ENCODE results near the gene ERAP2.

ERAP2 gene

GRCh38 chr5:96851312-96852062 lies 24.8 kb upstream of the ERAP2 start:
- Histone ChIP-seq H2BK15ac (ENCODE audit: low read depth, poor library complexity, severe bottlenecking) (no peak overlapping the region), H4K91ac (ENCODE audit: low read length) (no peak overlapping the region), H2AK5ac (ENCODE audit: low read length, severe bottlenecking) (no peak overlapping the region), H2BK120ac (ENCODE audit: low read depth, low read length) (no peak overlapping the region), H3K4me2 (ENCODE audit: low read length, poor library complexity, severe bottlenecking) (no peak overlapping the region), H3K4ac (ENCODE audit: low read depth in 1 of 2, low read length in 2 of 2) (no peak overlapping the region), H3K23ac (ENCODE audit: low read length in 2 of 2) (no peak overlapping the region), H3K27ac (ENCODE audit: low read length, poor library complexity, severe bottlenecking) (no peak overlapping the region), H3K9me3 (ENCODE audit: control insufficient read depth, low read length) (peaks cover 6% of the 10 kb centered on the region), H4K8ac (ENCODE audit: low read length) (no peak overlapping the region), H3K9ac (ENCODE audit: low read length) (no peak overlapping the region), H2AFZ (ENCODE audit: low read depth, low read length) (no peak overlapping the region), H3K4me3 (ENCODE audit: insufficient read depth in 1 of 2, low read depth in 1 of 2, low read length in 2 of 2) (no peak overlapping the region), H3K4me1 (ENCODE audit: control insufficient read depth, insufficient read depth, low read depth, low read length) (no peaks in the 10 kb centered on the region), H2BK12ac (ENCODE audit: low read length in 2 of 2) (no peak overlapping the region), H3K36me3 (ENCODE audit: control insufficient read depth in 1 of 2, insufficient read depth in 2 of 2, low read depth in 1 of 2, low read length in 2 of 2) (no peaks in the 10 kb centered on the region), H3K79me1 (replicated peaks; ENCODE audit: low read length, poor library complexity, severe bottlenecking) (no peaks in the 10 kb centered on the region), H2BK5ac (ENCODE audit: low read depth, low read length, poor library complexity, severe bottlenecking) (no peak overlapping the region), H3K18ac (ENCODE audit: low read depth in 1 of 2, low read length in 2 of 2) (no peak overlapping the region), H3K14ac (ENCODE audit: low read length in 2 of 2) (no peak overlapping the region), H3K27me3 (ENCODE audit: control insufficient read depth in 1 of 2, insufficient read depth in 1 of 2, low read length in 2 of 2) (no peaks in the 10 kb centered on the region)
- DNase-seq, result no peak
- WGBS, result 72% methylated on average over 5 of the region's 7 CpGs

- Histone ChIP-seq H3K4me2 (ENCODE audit: low read length, poor library complexity, severe bottlenecking) (peak overlapping the region; percentile 49), H3K4me1 (ENCODE audit: control insufficient read depth, insufficient read depth, low read depth, low read length) (no peaks in the 10 kb centered on the region), H3K18ac (ENCODE audit: low read depth in 1 of 2, low read length in 2 of 2) (no peak overlapping the region), H2AFZ (ENCODE audit: low read depth, low read length) (no peak overlapping the region), H3K36me3 (ENCODE audit: control insufficient read depth in 1 of 2, insufficient read depth in 2 of 2, low read depth in 1 of 2, low read length in 2 of 2) (no peaks in the 10 kb centered on the region), H2AK5ac (ENCODE audit: low read length, severe bottlenecking) (no peak overlapping the region), H3K27me3 (ENCODE audit: control insufficient read depth in 1 of 2, insufficient read depth in 1 of 2, low read length in 2 of 2) (no peaks in the 10 kb centered on the region), H2BK120ac (ENCODE audit: low read depth, low read length) (no peak overlapping the region), H2BK12ac (ENCODE audit: low read length in 2 of 2) (no peak overlapping the region), H3K4me3 (ENCODE audit: insufficient read depth in 1 of 2, low read depth in 1 of 2, low read length in 2 of 2) (no peak overlapping the region), H3K9me3 (ENCODE audit: control insufficient read depth, low read length) (peaks cover 6% of the 10 kb centered on the region), H3K79me1 (replicated peaks; ENCODE audit: low read length, poor library complexity, severe bottlenecking) (no peaks in the 10 kb centered on the region), H2BK5ac (ENCODE audit: low read depth, low read length, poor library complexity, severe bottlenecking) (no peak overlapping the region), H4K8ac (ENCODE audit: low read length) (no peak overlapping the region), H3K14ac (ENCODE audit: low read length in 2 of 2) (no peak overlapping the region), H3K4ac (ENCODE audit: low read depth in 1 of 2, low read length in 2 of 2) (no peak overlapping the region), H3K9ac (ENCODE audit: low read length) (peak overlapping the region; percentile 42), H3K27ac (ENCODE audit: low read length, poor library complexity, severe bottlenecking) (no peak overlapping the region), H3K23ac (ENCODE audit: low read length in 2 of 2) (no peak overlapping the region), H4K91ac (ENCODE audit: low read length) (no peak overlapping the region), H2BK15ac (ENCODE audit: low read depth, poor library complexity, severe bottlenecking) (no peak overlapping the region)
- WGBS, result 68% methylated on average over 1 of the region's 2 CpGs
- DNase-seq, result no peak
Observed at GRCh38 chr5:96852759-96853158, 23.5 kb upstream of the ERAP2 start.

- Histone ChIP-seq H4K91ac (ENCODE audit: low read length) (no peak overlapping the region), H3K4ac (ENCODE audit: low read depth in 1 of 2, low read length in 2 of 2) (no peak overlapping the region), H3K9me3 (ENCODE audit: control insufficient read depth, low read length) (peaks cover 6% of the 10 kb centered on the region), H2BK120ac (ENCODE audit: low read depth, low read length) (no peak overlapping the region), H4K8ac (ENCODE audit: low read length) (no peak overlapping the region), H2BK15ac (ENCODE audit: low read depth, poor library complexity, severe bottlenecking) (no peak overlapping the region), H3K23ac (ENCODE audit: low read length in 2 of 2) (no peak overlapping the region), H3K79me1 (replicated peaks; ENCODE audit: low read length, poor library complexity, severe bottlenecking) (no peaks in the 10 kb centered on the region), H3K4me1 (ENCODE audit: control insufficient read depth, insufficient read depth, low read depth, low read length) (no peaks in the 10 kb centered on the region), H2BK5ac (ENCODE audit: low read depth, low read length, poor library complexity, severe bottlenecking) (no peak overlapping the region), H2AFZ (ENCODE audit: low read depth, low read length) (no peak overlapping the region), H3K36me3 (ENCODE audit: control insufficient read depth in 1 of 2, insufficient read depth in 2 of 2, low read depth in 1 of 2, low read length in 2 of 2) (no peaks in the 10 kb centered on the region), H2BK12ac (ENCODE audit: low read length in 2 of 2) (no peak overlapping the region), H3K27ac (ENCODE audit: low read length, poor library complexity, severe bottlenecking) (no peak overlapping the region), H3K14ac (ENCODE audit: low read length in 2 of 2) (no peak overlapping the region), H3K27me3 (ENCODE audit: control insufficient read depth in 1 of 2, insufficient read depth in 1 of 2, low read length in 2 of 2) (no peaks in the 10 kb centered on the region), H3K4me2 (ENCODE audit: low read length, poor library complexity, severe bottlenecking) (no peak overlapping the region), H3K4me3 (ENCODE audit: insufficient read depth in 1 of 2, low read depth in 1 of 2, low read length in 2 of 2) (no peak overlapping the region), H2AK5ac (ENCODE audit: low read length, severe bottlenecking) (no peak overlapping the region), H3K9ac (ENCODE audit: low read length) (no peak overlapping the region), H3K18ac (ENCODE audit: low read depth in 1 of 2, low read length in 2 of 2) (no peak overlapping the region)
- DNase-seq, result peak; percentile 69
- WGBS, result no CpG with 5 or more reads among the region's 1 CpG
Observed at GRCh38 chr5:96854067-96854466, 22.2 kb upstream of the ERAP2 start.

- no peaks in the 10 kb centered on the region for H3K79me1 ChIP-seq (replicated peaks; ENCODE audit: low read length, poor library complexity, severe bottlenecking)
- no peak overlapping the region for H2AK5ac ChIP-seq (ENCODE audit: low read length, severe bottlenecking)
- no peak overlapping the region for H4K8ac ChIP-seq (ENCODE audit: low read length)
- no peaks in the 10 kb centered on the region for H3K9me3 ChIP-seq (ENCODE audit: control insufficient read depth, low read length)
- H3K9ac ChIP-seq (ENCODE audit: low read length), result peak overlapping the region; percentile 75
- peak overlapping the region in 1 of 2 experiments; percentile 55 for H3K4me3 ChIP-seq (ENCODE audit: insufficient read depth in 1 of 2, low read depth in 1 of 2, low read length in 2 of 2)
- no peak overlapping the region for H2BK12ac ChIP-seq (ENCODE audit: low read length in 2 of 2)
- H3K4me2 ChIP-seq (ENCODE audit: low read length, poor library complexity, severe bottlenecking), result no peak overlapping the region
- H2BK5ac ChIP-seq (ENCODE audit: low read depth, low read length, poor library complexity, severe bottlenecking), result no peak overlapping the region
- no peak overlapping the region for H3K14ac ChIP-seq (ENCODE audit: low read length in 2 of 2)
- H2AFZ ChIP-seq (ENCODE audit: low read depth, low read length), result no peak overlapping the region
- DNase-seq, result peak; percentile 56
- H4K91ac ChIP-seq (ENCODE audit: low read length), result no peak overlapping the region
- no peaks in the 10 kb centered on the region for H3K4me1 ChIP-seq (ENCODE audit: control insufficient read depth, insufficient read depth, low read depth, low read length)
- H3K18ac ChIP-seq (ENCODE audit: low read depth in 1 of 2, low read length in 2 of 2), result no peak overlapping the region
- H3K4ac ChIP-seq (ENCODE audit: low read depth in 1 of 2, low read length in 2 of 2), result peak overlapping the region in 1 of 2 experiments; percentile 33
- no peak overlapping the region for H3K23ac ChIP-seq (ENCODE audit: low read length in 2 of 2)
- H2BK120ac ChIP-seq (ENCODE audit: low read depth, low read length), result no peak overlapping the region
- H3K27me3 ChIP-seq (ENCODE audit: control insufficient read depth in 1 of 2, insufficient read depth in 1 of 2, low read length in 2 of 2), result no peaks in the 10 kb centered on the region
- no peaks in the 10 kb centered on the region for H3K36me3 ChIP-seq (ENCODE audit: control insufficient read depth in 1 of 2, insufficient read depth in 2 of 2, low read depth in 1 of 2, low read length in 2 of 2)
- H2BK15ac ChIP-seq (ENCODE audit: low read depth, poor library complexity, severe bottlenecking), result no peak overlapping the region
- 84% methylated on average over 5 of the region's 6 CpGs for WGBS
- no peak overlapping the region for H3K27ac ChIP-seq (ENCODE audit: low read length, poor library complexity, severe bottlenecking)
Observed at GRCh38 chr5:96855031-96855872, 21.0 kb upstream of the ERAP2 start.

Data from mesenchymal stem cell (in vitro differentiated cells and primary cell).